GM23338 (cell line): ENCODE data around the gene USP50. TPM values are rescaled to one million over a fixed set of nuclear protein-coding genes. Genes with fewer than 3 reads are reported as not detected.

ENCODE experiments used
- ATAC-seq: fragments of 200-7000 bp; cut with Tn5 transposase; 3 replicates; pipeline ENCODE4 v1.9.1; 2020
- DNase-seq: peaks from one replicate; pipeline ENCODE4 v3.0.0-alpha.2; 2015; ENCODE audit warnings: low spot score
- H2AFZ ChIP-seq: fragments of 200-600 bp; sonication (generic); 2 replicates; pipeline ENCODE4 v1.8.0; 2016; ENCODE audit warnings: antibody characterized with exemption, mild to moderate bottlenecking, moderate library complexity
- H3F3A ChIP-seq: fragments of 200-600 bp; sonication (generic); replicated peaks from 2 replicates; pipeline ENCODE4 v1.8.0; 2017; ENCODE audit warnings: antibody characterized with exemption, mixed run types, low read depth
- H3K27ac ChIP-seq: fragments of 200-600 bp; sonication (generic); 2 replicates; pipeline ENCODE4 v1.6.1; 2016; ENCODE audit warnings: low read depth
- H3K27me3 ChIP-seq: fragments of 200-600 bp; sonication (generic); 2 replicates; pipeline ENCODE4 v1.8.0; 2016; ENCODE audit warnings: mild to moderate bottlenecking, mixed run types, moderate library complexity; ENCODE audit not compliant: insufficient read depth
- H3K36me3 ChIP-seq: fragments of 200-600 bp; sonication (generic); 2 replicates; pipeline ENCODE4 v1.8.0; 2016; ENCODE audit warnings: mild to moderate bottlenecking; ENCODE audit not compliant: insufficient read depth
- H3K4me1 ChIP-seq: fragments of 200-600 bp; sonication (generic); 2 replicates; pipeline ENCODE4 v1.8.0; 2016; ENCODE audit warnings: mild to moderate bottlenecking, moderate library complexity; ENCODE audit not compliant: insufficient read depth
- H3K4me2 ChIP-seq: fragments of 200-600 bp; sonication (generic); 2 replicates; pipeline ENCODE4 v1.7.1; 2017; ENCODE audit warnings: mixed run types
- H3K4me3 ChIP-seq: fragments of 200-600 bp; sonication (generic); 2 replicates; pipeline ENCODE4 v1.6.1; 2016; ENCODE audit warnings: mixed run types
- H3K79me2 ChIP-seq: fragments of 200-600 bp; sonication (generic); replicated peaks from 2 replicates; pipeline ENCODE4 v1.8.0; 2017; ENCODE audit warnings: mild to moderate bottlenecking; ENCODE audit not compliant: insufficient read depth
- H3K9me2 ChIP-seq: fragments of 200-600 bp; sonication (generic); 2 replicates; pipeline ENCODE4 v1.8.0; 2017; ENCODE audit not compliant: insufficient read depth
- H4K20me1 ChIP-seq: fragments of 200-600 bp; sonication (generic); replicated peaks from 2 replicates; pipeline ENCODE4 v1.8.0; 2017; ENCODE audit warnings: mild to moderate bottlenecking; ENCODE audit not compliant: insufficient read depth
- H3K27ac Mint-ChIP-seq: 2 replicates; pipeline ENCODE4 v1.8.0; 2020; ENCODE audit warnings: inconsistent platforms, mild to moderate bottlenecking, moderate library complexity, mixed read lengths
- H3K27me3 Mint-ChIP-seq: 3 replicates; pipeline ENCODE4 v1.8.0; 2022; ENCODE audit warnings: low read depth, mild to moderate bottlenecking, moderate library complexity, mixed read lengths, inconsistent platforms; ENCODE audit not compliant: insufficient read depth, poor library complexity
- H3K36me3 Mint-ChIP-seq: 3 replicates; pipeline ENCODE4 v1.8.0; 2021; ENCODE audit warnings: low read depth, mild to moderate bottlenecking, inconsistent platforms, moderate library complexity, mixed read lengths
- H3K4me1 Mint-ChIP-seq: 3 replicates; pipeline ENCODE4 v1.8.0; 2020; ENCODE audit warnings: mild to moderate bottlenecking, inconsistent platforms, mixed read lengths
- H3K4me3 Mint-ChIP-seq: 3 replicates; pipeline ENCODE4 v1.8.0; 2021; ENCODE audit warnings: moderate library complexity, mild to moderate bottlenecking, inconsistent platforms, mixed read lengths
- H3K9me3 Mint-ChIP-seq: 3 replicates; pipeline ENCODE4 v1.8.0; 2020; ENCODE audit warnings: moderate library complexity, mild to moderate bottlenecking, inconsistent platforms, mixed read lengths
- CREB1 ChIP-seq: fragments of 250-450 bp; sonication (Bioruptor Pico); IDR thresholded peaks from 2 replicates; pipeline ENCODE4 v1.5.0; 2020; ENCODE audit warnings: low read depth, mild to moderate bottlenecking, moderate library complexity
- CTCF ChIP-seq, 2 experiments: fragments of 200-600 bp in 1 of 2; sonication (generic) in 1 of 2; conservative IDR thresholded peaks; 2 replicates each; pipeline versions ENCODE4 v1.5.1 to v1.6.1; 2016 to 2017; ENCODE audit warnings: antibody characterized with exemption in 2 of 2, low read depth in 2 of 2, mild to moderate bottlenecking in 2 of 2, moderate library complexity in 1 of 2
- EZH2phosphoT487 ChIP-seq: fragments of 200-600 bp; sonication (generic); IDR thresholded peaks from one replicate; pipeline ENCODE4 v1.8.1; 2018; ENCODE audit warnings: antibody characterized with exemption; ENCODE audit not compliant: unreplicated experiment
- JUNB ChIP-seq: IDR thresholded peaks from one replicate; pipeline ENCODE4 v1.6.1; 2016; ENCODE audit warnings: antibody characterized with exemption; ENCODE audit not compliant: unreplicated experiment
- POLR2AphosphoS5 ChIP-seq: IDR thresholded peaks from 2 replicates; pipeline ENCODE4 v1.6.1; 2016; ENCODE audit warnings: antibody characterized with exemption, low read depth
- REST ChIP-seq: IDR thresholded peaks from one replicate; pipeline ENCODE4 v1.6.1; 2018; ENCODE audit warnings: antibody characterized with exemption; ENCODE audit not compliant: unreplicated experiment
- STAT1 ChIP-seq: IDR thresholded peaks from one replicate; pipeline ENCODE4 v1.6.1; 2016; ENCODE audit warnings: antibody characterized with exemption; ENCODE audit not compliant: unreplicated experiment
- polyA plus RNA-seq: library from polyadenylated mRNA; unstranded; fragments of >200 nt; fragmentation: Nextera tagmentation; extraction: Ambion mirVana; gene quantifications from 2 replicates; pipeline ENCODE4 v1.2.1, GENCODE V29; 2016
- total RNA-seq: library from RNA; depleted of rRNA; stranded (reverse); fragments of >200 nt; shearing (Covaris generic); gene quantifications from 2 replicates; pipeline ENCODE4 v1.2.3, GENCODE V29; 2014

The USP50 gene
- total and polyA plus RNA-seq, 2 experiments from 2014 or later, result 6.3 TPM; not detected in 1

DNA sequence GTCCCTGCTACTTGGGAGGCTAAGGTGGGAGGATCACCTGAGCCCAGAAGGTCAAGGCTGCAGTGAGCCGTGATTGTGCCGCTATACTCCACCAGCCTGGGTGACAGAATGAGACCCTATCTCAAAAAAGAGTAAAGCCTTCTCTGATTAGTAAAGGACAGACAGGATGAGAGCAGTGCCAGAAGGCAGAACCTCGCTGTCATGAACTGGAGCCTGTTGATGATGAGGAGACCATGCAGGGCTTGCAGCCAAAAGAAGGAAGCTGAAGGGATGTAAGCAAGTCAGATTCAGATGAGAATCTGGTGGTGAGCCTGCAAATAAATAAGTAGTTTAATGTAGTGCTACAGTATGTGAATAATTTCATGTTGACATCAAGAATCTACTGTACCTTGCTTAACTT, 52.8 kb downstream of the USP50 start:
- Histone ChIP-seq H3F3A (no peaks in the 10 kb centered on the region), H3K4me1 (no peaks in the 10 kb centered on the region), H2AFZ (no peak overlapping the region), H3K27ac (no peak overlapping the region), H3K9me2 (no peaks in the 10 kb centered on the region), H3K4me3 (no peak overlapping the region), H3K27me3 (no peaks in the 10 kb centered on the region), H3K4me2 (no peak overlapping the region), H4K20me1 (no peaks in the 10 kb centered on the region), H3K79me2 (no peaks in the 10 kb centered on the region), H3K36me3 (peaks cover 37% of the 10 kb centered on the region)
- TF ChIP-seq CREB1 (CRISPR knock-in tag) (no peak), STAT1 (no peak), EZH2phosphoT487 (no peak), POLR2AphosphoS5 (no peak), CTCF (conservative IDR thresholded peaks at IDR 0.05; ENCODE audit: low read depth in 2 of 2) (no peak), JUNB (no peak)
- no peak overlapping the region for H3K4me3 Mint-ChIP-seq
- no peak for DNase-seq
- peaks cover 65% of the 10 kb centered on the region for H3K36me3 Mint-ChIP-seq
- no peaks in the 10 kb centered on the region for H3K9me3 Mint-ChIP-seq
- no peak for ATAC-seq
- peaks cover 3% of the 10 kb centered on the region; the same call in 2 of the 3 replicates for H3K4me1 Mint-ChIP-seq
- no peak overlapping the region for H3K27ac Mint-ChIP-seq
- no peaks in the 10 kb centered on the region for H3K27me3 Mint-ChIP-seq

- H3K9me3 Mint-ChIP-seq, result no peaks in the 10 kb centered on the region
- no peaks in the 10 kb centered on the region for H4K20me1 ChIP-seq
- H3K27me3 ChIP-seq, result no peaks in the 10 kb centered on the region
- peaks cover 3% of the 10 kb centered on the region for H3K27me3 Mint-ChIP-seq
- H3K27ac ChIP-seq, result no peak overlapping the region
- H3K79me2 ChIP-seq, result no peaks in the 10 kb centered on the region
- H3K4me1 ChIP-seq, result no peaks in the 10 kb centered on the region
- no peak for ATAC-seq
- H3F3A ChIP-seq, result no peaks in the 10 kb centered on the region
- no peak overlapping the region for H3K4me3 Mint-ChIP-seq
- H3K36me3 Mint-ChIP-seq, result peaks cover 48% of the 10 kb centered on the region
- no peak overlapping the region for H3K27ac Mint-ChIP-seq
- no peaks in the 10 kb centered on the region for H3K9me2 ChIP-seq
- no peak overlapping the region for H3K4me3 ChIP-seq
- no peak overlapping the region for H3K4me2 ChIP-seq
- no peak for DNase-seq
- TF ChIP-seq JUNB, result no peak
- H2AFZ ChIP-seq, result no peak overlapping the region
- peaks cover 3% of the 10 kb centered on the region; the same call in 2 of the 3 replicates for H3K4me1 Mint-ChIP-seq
- H3K36me3 ChIP-seq, result peaks cover 19% of the 10 kb centered on the region
Observed at GRCh38 chr15:50487287-50487686, 59.2 kb downstream of the USP50 start.

DNA sequence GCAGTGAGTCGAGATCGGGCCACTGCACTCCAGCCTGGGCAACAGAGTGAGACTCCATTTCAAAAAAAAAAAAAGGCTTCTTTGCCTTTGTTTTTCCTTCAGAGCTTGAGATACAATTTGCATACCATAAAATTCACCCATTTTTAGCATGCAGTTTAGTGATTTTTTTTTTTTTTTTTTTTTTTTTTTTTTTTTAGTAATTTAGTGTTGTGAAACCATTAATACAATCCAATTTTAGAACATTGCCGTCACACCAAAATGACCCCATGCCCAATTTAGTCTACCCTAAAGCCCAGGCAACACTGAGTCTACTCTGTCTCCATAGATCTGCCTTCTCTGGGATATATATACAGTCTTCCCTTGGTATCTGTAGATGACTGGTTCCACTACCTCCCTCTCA, 61.1 kb downstream of the USP50 start:
- H3K27me3 ChIP-seq, result no peaks in the 10 kb centered on the region
- no peak overlapping the region for H3K27ac ChIP-seq
- peaks cover 3% of the 10 kb centered on the region; the same call in 2 of the 3 replicates for H3K4me1 Mint-ChIP-seq
- no peaks in the 10 kb centered on the region for H3K79me2 ChIP-seq
- H3K4me1 ChIP-seq, result no peaks in the 10 kb centered on the region
- no peak overlapping the region for H3K27ac Mint-ChIP-seq
- no peak overlapping the region for H3K4me3 ChIP-seq
- H3K36me3 Mint-ChIP-seq, result peaks cover 46% of the 10 kb centered on the region
- H3K9me2 ChIP-seq, result no peaks in the 10 kb centered on the region
- no peaks in the 10 kb centered on the region for H3F3A ChIP-seq
- H3K27me3 Mint-ChIP-seq, result peaks cover 3% of the 10 kb centered on the region
- H3K9me3 Mint-ChIP-seq, result no peaks in the 10 kb centered on the region
- no peak for ATAC-seq
- H3K36me3 ChIP-seq, result peaks cover 21% of the 10 kb centered on the region
- H4K20me1 ChIP-seq, result 0 out of 2 replicates have a peak, but pooled peaks cover 5% of the 10 kb centered on the region
- H3K4me3 Mint-ChIP-seq, result no peak overlapping the region
- no peak overlapping the region for H3K4me2 ChIP-seq
- no peak overlapping the region for H2AFZ ChIP-seq
- no peak for DNase-seq
- TF ChIP-seq REST, result no peak
